HCT116 (cell line): ENCODE results near the gene ABTB2. TPM values are rescaled to one million over a fixed set of nuclear protein-coding genes. Genes with fewer than 3 reads are reported as not detected.

Experiments used
- ATAC-seq: fragments of 200-7000 bp; cut with Tn5 transposase; 2 replicates; pipeline ENCODE4 v1.9.1; 2020; ENCODE audit warnings: mild to moderate bottlenecking, moderate library complexity
- BruUV-seq: library from RNA; stranded (reverse); fragments of 400-500 nt; replicated peaks from 2 replicates; lab custom pipeline; 2021; lab: Mats Ljungman, UMichigan
- CTCF ChIA-PET: fragments of 300-600 bp; sonication (Branson Sonifier 250); formaldehyde crosslinking; loops from one replicate; lab custom pipeline; 2021; ENCODE audit warnings: antibody characterized with exemption; lab: Charles Lee
- POLR2A ChIA-PET: fragments of 300-600, 350-600 bp; sonication (Branson Sonifier 250); formaldehyde crosslinking; loops from one replicate; lab custom pipeline; 2021; ENCODE audit warnings: antibody characterized with exemption; lab: Charles Lee
- RAD21 ChIA-PET, 2 experiments: fragments of 300-600 bp; sonication (Branson Sonifier 250); formaldehyde crosslinking; loops; one replicate each; lab custom pipeline; 2023; ENCODE audit warnings: low total read pairs in 2 of 2; ENCODE audit not compliant: uncharacterized antibody in 2 of 2, unreplicated experiment in 2 of 2, low non-redundant PET in 1 of 2; lab: Charles Lee
- DNase-seq: peaks from one replicate; pipeline ENCODE4 v3.0.0-alpha.2; 2010; ENCODE audit warnings: low read depth, low spot score
- H2AFZ ChIP-seq: fragments of 200-600 bp; shearing (Covaris generic), sonication (generic); 2 replicates; pipeline ENCODE4 v1.6.1; 2017; ENCODE audit warnings: low read depth, mixed run types, mixed read lengths, antibody characterized with exemption, low read length; ENCODE audit not compliant: poor library complexity, severe bottlenecking
- H3K27ac ChIP-seq: 2 replicates; pipeline ENCODE4 v1.5.1; 2012; ENCODE audit warnings: low read depth, low read length
- H3K27me3 ChIP-seq: fragments of 200-600 bp; sonication (generic); 2 replicates; pipeline ENCODE4 v1.6.1; 2016; ENCODE audit warnings: mixed run types, low read length, mixed read lengths; ENCODE audit not compliant: insufficient read depth
- H3K36me3 ChIP-seq, 2 experiments: fragments of 200-500 bp in 1 of 2; fragments of 200-600 bp in 1 of 2; sonication (Bioruptor generic) in 1 of 2; sonication (generic) in 1 of 2; 2 replicates each; pipeline versions ENCODE4 v1.5.1 to v1.6.1; 2014 to 2016; ENCODE audit warnings: low read length in 2 of 2, inconsistent platforms in 1 of 2, mixed read lengths in 1 of 2, mixed run types in 1 of 2; ENCODE audit not compliant: insufficient read depth in 2 of 2, control insufficient read depth in 1 of 2
- H3K4me1 ChIP-seq, 2 experiments: fragments of 200-600 bp in 1 of 2; sonication (generic) in 1 of 2; 2 replicates each; pipeline versions ENCODE4 v1.5.1 to v1.6.1; 2012 to 2017; ENCODE audit warnings: low read length in 2 of 2, inconsistent platforms in 1 of 2, mild to moderate bottlenecking in 1 of 2, mixed read lengths in 1 of 2, mixed run types in 1 of 2, moderate library complexity in 1 of 2; ENCODE audit not compliant: insufficient read depth in 2 of 2, control insufficient read depth in 1 of 2
- H3K4me2 ChIP-seq: fragments of 200-600 bp; sonication (generic); 2 replicates; pipeline ENCODE4 v1.6.1; 2017; ENCODE audit warnings: mixed run types, low read length, mixed read lengths
- H3K4me3 ChIP-seq, 2 experiments: fragments of 200-600 bp in 1 of 2; sonication (generic) in 1 of 2; replicated peaks in 1 of 2; 2 replicates each; pipeline ENCODE4 v1.5.1; 2011 to 2016; ENCODE audit warnings: low read length in 2 of 2, control low read depth in 1 of 2, low read depth in 1 of 2, mild to moderate bottlenecking in 1 of 2, mixed read lengths in 1 of 2, mixed run types in 1 of 2
- H3K79me2 ChIP-seq: fragments of 200-600 bp; sonication (generic); 2 replicates; pipeline ENCODE4 v1.6.1; 2017; ENCODE audit warnings: mild to moderate bottlenecking, mixed run types, low read length, moderate library complexity, mixed read lengths; ENCODE audit not compliant: insufficient read depth
- H3K9ac ChIP-seq: fragments of 200-600 bp; sonication (generic); 2 replicates; pipeline ENCODE4 v1.6.1; 2016; ENCODE audit warnings: low read length, mixed read lengths
- H3K9me2 ChIP-seq: fragments of 200-600 bp; sonication (generic), shearing (Covaris generic); 2 replicates; pipeline ENCODE4 v1.6.1; 2017; ENCODE audit warnings: mixed run types, mild to moderate bottlenecking, moderate library complexity; ENCODE audit not compliant: insufficient read depth
- H3K9me3 ChIP-seq, 2 experiments: fragments of 200-500 bp in 1 of 2; fragments of 200-600 bp in 1 of 2; sonication (Bioruptor generic) in 1 of 2; sonication (generic) in 1 of 2; 2 replicates each; pipeline ENCODE4 v1.6.1; 2014 to 2017; ENCODE audit warnings: low read length in 2 of 2, mixed read lengths in 2 of 2, inconsistent platforms in 1 of 2, low read depth in 1 of 2, mild to moderate bottlenecking in 1 of 2, mixed run types in 1 of 2, moderate library complexity in 1 of 2; ENCODE audit not compliant: control insufficient read depth in 1 of 2, insufficient read depth in 1 of 2
- H4K20me1 ChIP-seq: fragments of 200-600 bp; sonication (generic), shearing (Covaris generic); 2 replicates; pipeline ENCODE4 v1.6.1; 2017; ENCODE audit warnings: mixed run types, mild to moderate bottlenecking, moderate library complexity; ENCODE audit not compliant: insufficient read depth
- CBX3 ChIP-seq: IDR thresholded peaks from 2 replicates; pipeline ENCODE4 v1.6.1; 2012; ENCODE audit warnings: low read depth
- CEBPB ChIP-seq: IDR thresholded peaks from 2 replicates; pipeline ENCODE4 v1.6.1; 2012; ENCODE audit warnings: low read depth
- ELF1 ChIP-seq: IDR thresholded peaks from 2 replicates; pipeline ENCODE4 v1.6.1; 2012; ENCODE audit warnings: low read depth, borderline replicate concordance
- EZH2 ChIP-seq: fragments of 200-600 bp; sonication (generic); IDR thresholded peaks from 2 replicates; pipeline ENCODE4 v1.6.1; 2017; ENCODE audit warnings: antibody characterized with exemption, mixed run types
- EZH2phosphoT487 ChIP-seq: fragments of 200-600 bp; IDR thresholded peaks from 2 replicates; pipeline ENCODE4 v1.6.1; 2018; ENCODE audit warnings: antibody characterized with exemption, borderline replicate concordance
- FOSL1 ChIP-seq: IDR thresholded peaks from 2 replicates; pipeline ENCODE4 v1.6.1; 2012; ENCODE audit warnings: low read depth
- JUND ChIP-seq: IDR thresholded peaks from 2 replicates; pipeline ENCODE4 v1.6.1; 2012
- SIN3A ChIP-seq: IDR thresholded peaks from 2 replicates; pipeline ENCODE4 v1.6.1; 2012; ENCODE audit warnings: low read depth
- SRF ChIP-seq: IDR thresholded peaks from 2 replicates; pipeline ENCODE4 v1.6.1; 2012; ENCODE audit warnings: low read depth
- TCF7L2 ChIP-seq: IDR thresholded peaks from 2 replicates; pipeline ENCODE4 v1.7.0; 2011; ENCODE audit warnings: borderline replicate concordance, inconsistent platforms; ENCODE audit not compliant: insufficient read depth, insufficient read length; ENCODE audit errors: extremely low read depth
- YY1 ChIP-seq: IDR thresholded peaks from 2 replicates; pipeline ENCODE4 v1.6.1; 2011; ENCODE audit warnings: low read length, low read depth, moderate library complexity, mild to moderate bottlenecking; ENCODE audit not compliant: insufficient replicate concordance; ENCODE audit errors: extremely low read depth
- ZFX ChIP-seq: fragments of 450-650 bp; IDR thresholded peaks from 2 replicates; pipeline ENCODE4 v1.6.1; 2017
- ZNF274 ChIP-seq: fragments of 200-500 bp; sonication (Bioruptor generic); IDR thresholded peaks from 2 replicates; pipeline ENCODE4 v1.6.1; 2014; ENCODE audit warnings: mild to moderate bottlenecking, low read depth, low read length, inconsistent platforms
- intact Hi-C: fragments of 100-400 bp; cut with micrococcal nuclease; formaldehyde crosslinking; loops from 2 replicates; pipeline ENCODE4 v1.10.0; 2022
- total RNA-seq: library from RNA; stranded (reverse); gene quantifications from one replicate; pipeline ENCODE4 v1.2.1, GENCODE V29; 2021; ENCODE audit not compliant: unreplicated experiment
- TF ChIP-seq, protein P1 (sequence below): IDR thresholded peaks from 2 replicates; pipeline ENCODE4 v1.6.1; 2011; ENCODE audit warnings: mild to moderate bottlenecking, low read length, moderate library complexity; ENCODE audit not compliant: insufficient replicate concordance; ENCODE audit errors: extremely low read depth
- TF ChIP-seq, protein P2 (sequence below): IDR thresholded peaks from 2 replicates; pipeline ENCODE4 v1.6.1; 2012
- TF ChIP-seq, protein P3 (sequence below), 3 experiments: fragments of 200-600 bp in 1 of 3; sonication (generic) in 1 of 3; IDR thresholded peaks in 2 of 3; conservative IDR thresholded peaks in 1 of 3; 2 replicates each; pipeline ENCODE4 v1.5.1; 2012 to 2017; ENCODE audit warnings: low read depth in 2 of 3, low read length in 2 of 3, antibody characterized with exemption in 1 of 3, borderline replicate concordance in 1 of 3, control low read depth in 1 of 3, mild to moderate bottlenecking in 1 of 3, mixed read lengths in 1 of 3, mixed run types in 1 of 3, moderate library complexity in 1 of 3; ENCODE audit not compliant: insufficient read depth in 1 of 3
- TF ChIP-seq, protein P4 (sequence below): IDR thresholded peaks from 2 replicates; pipeline ENCODE4 v1.6.1; 2012; ENCODE audit warnings: low read depth
- TF ChIP-seq, protein P5 (sequence below): IDR thresholded peaks from 2 replicates; pipeline ENCODE4 v1.6.1; 2012

ABTB2 gene
- total RNA-seq, 1 experiment from 2014 or later: 6.8 TPM

DNA sequence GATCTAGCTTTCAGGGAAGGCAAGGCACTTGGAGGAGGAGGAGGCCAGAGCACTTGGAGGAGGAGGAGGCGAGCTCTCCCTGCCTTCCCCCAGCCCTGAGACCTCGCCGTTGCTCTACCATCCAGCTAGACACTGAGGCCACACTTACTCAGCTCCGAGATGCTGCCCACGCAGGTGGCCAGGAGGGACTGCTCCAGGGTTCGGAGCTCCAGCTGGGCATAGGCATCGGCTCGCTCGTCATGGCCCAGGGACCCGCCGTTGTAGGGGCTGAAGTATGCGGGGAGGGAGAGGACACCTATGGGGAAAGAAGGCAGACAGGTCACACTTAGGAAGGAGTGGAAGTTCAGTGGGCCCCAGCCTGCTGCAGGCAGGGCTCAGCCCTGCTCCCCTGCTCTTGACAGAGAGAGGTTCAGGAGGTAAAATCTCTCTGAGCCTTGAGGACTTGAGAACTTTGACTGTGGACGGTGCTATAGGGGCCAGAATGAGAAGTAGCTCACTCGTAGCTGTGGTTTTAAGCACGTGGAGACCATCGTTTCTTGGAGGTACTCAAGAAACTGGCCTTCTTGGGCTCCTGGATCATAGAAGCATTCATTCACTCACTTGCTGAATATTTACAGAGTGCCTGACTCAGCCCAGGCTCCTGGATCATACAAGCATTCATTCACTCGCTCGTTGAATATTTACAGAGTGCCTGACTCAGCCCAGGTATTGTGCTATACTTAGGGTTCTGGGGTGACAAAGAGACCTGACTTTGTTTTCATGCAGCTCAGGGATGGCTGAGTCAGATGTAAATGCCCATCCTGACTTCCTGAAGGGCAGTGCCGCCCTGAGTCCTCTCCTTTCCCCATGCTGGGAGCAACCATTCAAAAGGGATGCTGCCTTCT, 153.2 kb downstream of the ABTB2 start:
- H2AFZ ChIP-seq: no peak overlapping the region
- intact Hi-C loops: no loop called here
- H3K27ac ChIP-seq: peak overlapping the region; percentile 32; the same call in 1 of the 2 replicates
- no peaks in the 10 kb centered on the region for H4K20me1 ChIP-seq
- H3K4me2 ChIP-seq: peak overlapping the region; percentile 64
- ATAC-seq (peak; percentile 84), DNase-seq (peak; percentile 79)
- peak overlapping the region; percentile 21 for H3K9ac ChIP-seq
- H3K4me1 ChIP-seq: peaks cover 16 to 53% of the 10 kb centered on the region in 2 experiments
- no TSS peak for BruUV-seq
- H3K27me3 ChIP-seq: no peaks in the 10 kb centered on the region
- CTCF ChIA-PET: no interaction called here
- no peaks in the 10 kb centered on the region for H3K9me3 ChIP-seq
- RAD21 ChIA-PET: interaction anchor here in 1 of 2 experiments (1.0 kb wide), 1 partner anchor 30 kb away, joined by 6 read pairs; no protein-coding TSS in a partner anchor
- peak overlapping the region in 1 of 2 experiments; percentile 14; a peak in 2 of 4 replicates for H3K4me3 ChIP-seq
- no peaks in the 10 kb centered on the region for H3K9me2 ChIP-seq
- H3K79me2 ChIP-seq: no peaks in the 10 kb centered on the region
- no peaks in the 10 kb centered on the region for H3K36me3 ChIP-seq
- POLR2A ChIA-PET: no interaction called here
- TF ChIP-seq, protein P1, sequence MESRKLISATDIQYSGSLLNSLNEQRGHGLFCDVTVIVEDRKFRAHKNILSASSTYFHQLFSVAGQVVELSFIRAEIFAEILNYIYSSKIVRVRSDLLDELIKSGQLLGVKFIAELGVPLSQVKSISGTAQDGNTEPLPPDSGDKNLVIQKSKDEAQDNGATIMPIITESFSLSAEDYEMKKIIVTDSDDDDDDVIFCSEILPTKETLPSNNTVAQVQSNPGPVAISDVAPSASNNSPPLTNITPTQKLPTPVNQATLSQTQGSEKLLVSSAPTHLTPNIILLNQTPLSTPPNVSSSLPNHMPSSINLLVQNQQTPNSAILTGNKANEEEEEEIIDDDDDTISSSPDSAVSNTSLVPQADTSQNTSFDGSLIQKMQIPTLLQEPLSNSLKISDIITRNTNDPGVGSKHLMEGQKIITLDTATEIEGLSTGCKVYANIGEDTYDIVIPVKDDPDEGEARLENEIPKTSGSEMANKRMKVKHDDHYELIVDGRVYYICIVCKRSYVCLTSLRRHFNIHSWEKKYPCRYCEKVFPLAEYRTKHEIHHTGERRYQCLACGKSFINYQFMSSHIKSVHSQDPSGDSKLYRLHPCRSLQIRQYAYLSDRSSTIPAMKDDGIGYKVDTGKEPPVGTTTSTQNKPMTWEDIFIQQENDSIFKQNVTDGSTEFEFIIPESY: no peak
- TF ChIP-seq, protein P2, sequence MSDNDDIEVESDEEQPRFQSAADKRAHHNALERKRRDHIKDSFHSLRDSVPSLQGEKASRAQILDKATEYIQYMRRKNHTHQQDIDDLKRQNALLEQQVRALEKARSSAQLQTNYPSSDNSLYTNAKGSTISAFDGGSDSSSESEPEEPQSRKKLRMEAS: peak; percentile 69
- no peak for TF ChIP-seq YY1
- TF ChIP-seq SRF: no peak; the same call in 1 of the 2 replicates
- TF ChIP-seq, protein P3, sequence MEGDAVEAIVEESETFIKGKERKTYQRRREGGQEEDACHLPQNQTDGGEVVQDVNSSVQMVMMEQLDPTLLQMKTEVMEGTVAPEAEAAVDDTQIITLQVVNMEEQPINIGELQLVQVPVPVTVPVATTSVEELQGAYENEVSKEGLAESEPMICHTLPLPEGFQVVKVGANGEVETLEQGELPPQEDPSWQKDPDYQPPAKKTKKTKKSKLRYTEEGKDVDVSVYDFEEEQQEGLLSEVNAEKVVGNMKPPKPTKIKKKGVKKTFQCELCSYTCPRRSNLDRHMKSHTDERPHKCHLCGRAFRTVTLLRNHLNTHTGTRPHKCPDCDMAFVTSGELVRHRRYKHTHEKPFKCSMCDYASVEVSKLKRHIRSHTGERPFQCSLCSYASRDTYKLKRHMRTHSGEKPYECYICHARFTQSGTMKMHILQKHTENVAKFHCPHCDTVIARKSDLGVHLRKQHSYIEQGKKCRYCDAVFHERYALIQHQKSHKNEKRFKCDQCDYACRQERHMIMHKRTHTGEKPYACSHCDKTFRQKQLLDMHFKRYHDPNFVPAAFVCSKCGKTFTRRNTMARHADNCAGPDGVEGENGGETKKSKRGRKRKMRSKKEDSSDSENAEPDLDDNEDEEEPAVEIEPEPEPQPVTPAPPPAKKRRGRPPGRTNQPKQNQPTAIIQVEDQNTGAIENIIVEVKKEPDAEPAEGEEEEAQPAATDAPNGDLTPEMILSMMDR (IDR thresholded peaks at IDR 0.05 in 2 of 3, conservative IDR thresholded peaks at IDR 0.05 in 1 of 3; ENCODE audit: borderline replicate concordance in 1 of 3, insufficient read depth in 1 of 3, low read depth in 2 of 3, low read length in 2 of 3): no peak
- TF ChIP-seq CBX3: peak; percentile 74; the same call in 1 of the 2 replicates
- TF ChIP-seq ZFX: no peak
- peak; percentile 76; the same call in 1 of the 2 replicates for TF ChIP-seq FOSL1
- no peak for TF ChIP-seq ELF1
- TF ChIP-seq ZNF274: no peak
- TF ChIP-seq JUND: peak; percentile 83
- TF ChIP-seq TCF7L2: no peak
- TF ChIP-seq, protein P4, sequence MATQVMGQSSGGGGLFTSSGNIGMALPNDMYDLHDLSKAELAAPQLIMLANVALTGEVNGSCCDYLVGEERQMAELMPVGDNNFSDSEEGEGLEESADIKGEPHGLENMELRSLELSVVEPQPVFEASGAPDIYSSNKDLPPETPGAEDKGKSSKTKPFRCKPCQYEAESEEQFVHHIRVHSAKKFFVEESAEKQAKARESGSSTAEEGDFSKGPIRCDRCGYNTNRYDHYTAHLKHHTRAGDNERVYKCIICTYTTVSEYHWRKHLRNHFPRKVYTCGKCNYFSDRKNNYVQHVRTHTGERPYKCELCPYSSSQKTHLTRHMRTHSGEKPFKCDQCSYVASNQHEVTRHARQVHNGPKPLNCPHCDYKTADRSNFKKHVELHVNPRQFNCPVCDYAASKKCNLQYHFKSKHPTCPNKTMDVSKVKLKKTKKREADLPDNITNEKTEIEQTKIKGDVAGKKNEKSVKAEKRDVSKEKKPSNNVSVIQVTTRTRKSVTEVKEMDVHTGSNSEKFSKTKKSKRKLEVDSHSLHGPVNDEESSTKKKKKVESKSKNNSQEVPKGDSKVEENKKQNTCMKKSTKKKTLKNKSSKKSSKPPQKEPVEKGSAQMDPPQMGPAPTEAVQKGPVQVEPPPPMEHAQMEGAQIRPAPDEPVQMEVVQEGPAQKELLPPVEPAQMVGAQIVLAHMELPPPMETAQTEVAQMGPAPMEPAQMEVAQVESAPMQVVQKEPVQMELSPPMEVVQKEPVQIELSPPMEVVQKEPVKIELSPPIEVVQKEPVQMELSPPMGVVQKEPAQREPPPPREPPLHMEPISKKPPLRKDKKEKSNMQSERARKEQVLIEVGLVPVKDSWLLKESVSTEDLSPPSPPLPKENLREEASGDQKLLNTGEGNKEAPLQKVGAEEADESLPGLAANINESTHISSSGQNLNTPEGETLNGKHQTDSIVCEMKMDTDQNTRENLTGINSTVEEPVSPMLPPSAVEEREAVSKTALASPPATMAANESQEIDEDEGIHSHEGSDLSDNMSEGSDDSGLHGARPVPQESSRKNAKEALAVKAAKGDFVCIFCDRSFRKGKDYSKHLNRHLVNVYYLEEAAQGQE: no peak
- TF ChIP-seq CEBPB: no peak
- TF ChIP-seq, protein P5, sequence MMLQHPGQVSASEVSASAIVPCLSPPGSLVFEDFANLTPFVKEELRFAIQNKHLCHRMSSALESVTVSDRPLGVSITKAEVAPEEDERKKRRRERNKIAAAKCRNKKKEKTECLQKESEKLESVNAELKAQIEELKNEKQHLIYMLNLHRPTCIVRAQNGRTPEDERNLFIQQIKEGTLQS: no peak
- TF ChIP-seq SIN3A: no peak
- no peak for TF ChIP-seq EZH2
- TF ChIP-seq EZH2phosphoT487: no peak
